ENCODE measurements around the gene MBTD1. TPM values are rescaled to one million over a fixed set of nuclear protein-coding genes. Genes with fewer than 3 reads are reported as not detected.

Gene MBTD1
- total and polyA plus RNA-seq, 2 of the 8 experiments (the other 6 are each of a cell fraction or from before 2014, with no cell fraction given), result 20.3 to 51.4 TPM

GRCh38 chr17:51159604-51160003 is 100.2 kb downstream of the MBTD1 start:
- peaks cover 9% of the 10 kb centered on the region for H3K79me1 ChIP-seq (ENCODE audit: low read depth, low read length)
- no peak overlapping the region for H2AK5ac ChIP-seq (ENCODE audit: low read depth, low read length)
- H2BK5ac ChIP-seq (ENCODE audit: low read depth, low read length), result no peak overlapping the region
- H4K91ac ChIP-seq (replicated peaks; ENCODE audit: insufficient read length, low read length), result no peak overlapping the region
- peaks cover 28 to 57% (median 48%) of the 10 kb centered on the region in 4 experiments for H3K36me3 ChIP-seq (ENCODE audit: control insufficient read depth in 2 of 4, insufficient read depth in 4 of 4, low read length in 3 of 4)
- POLR2A ChIA-PET (ENCODE audit: partially characterized antibody), result interaction anchor here (0.6 to 1.4 kb wide), 2 partner anchors 39 to 99 kb away, joined by 3 read pairs; no protein-coding TSS in a partner anchor
- CTCF ChIA-PET (ENCODE audit: partially characterized antibody), result interaction anchor here (0.6 kb wide), 1 partner anchor 102 kb away, joined by 3 read pairs; no protein-coding TSS in a partner anchor
- no peak overlapping the region for H2BK120ac ChIP-seq (replicated peaks; ENCODE audit: low read depth, low read length)
- no peak for DNase-seq (ENCODE audit: low read depth in 1 of 2, low spot score in 2 of 2)
- H2BK12ac ChIP-seq (ENCODE audit: low read depth, low read length), result no peak overlapping the region
- H3K9ac ChIP-seq (replicated peaks in 1 of 4; ENCODE audit: extremely low read depth in 1 of 4, low read depth in 3 of 4, low read length in 3 of 4), result no peak overlapping the region
- H3K23ac ChIP-seq (ENCODE audit: insufficient read length), result no peak overlapping the region
- no peaks in the 10 kb centered on the region for H3K27me3 ChIP-seq (replicated peaks in 1 of 4; ENCODE audit: control insufficient read depth in 3 of 4, extremely low read depth in 1 of 4, insufficient read depth in 3 of 4, low read length in 3 of 4)
- peaks cover 2 to 41% of the 10 kb centered on the region in 2 experiments; a peak in 3 of 4 replicates for H3K79me2 ChIP-seq (ENCODE audit: control insufficient read depth in 1 of 2, insufficient read depth in 2 of 2, low read length in 2 of 2)
- H4K8ac ChIP-seq (ENCODE audit: extremely low read depth, insufficient read depth, low read length), result no peak overlapping the region
- no peak overlapping the region for H3K4me3 ChIP-seq (ENCODE audit: extremely low read depth in 1 of 4, insufficient read depth in 2 of 4, low read depth in 3 of 4, low read length in 4 of 4)
- H3K14ac ChIP-seq (ENCODE audit: insufficient read length), result no peak overlapping the region
- no peaks in the 10 kb centered on the region for H3K9me3 ChIP-seq (ENCODE audit: insufficient read depth in 2 of 2, low read depth in 1 of 2, low read length in 1 of 2)
- peaks cover 0 to 6% of the 10 kb centered on the region in 2 experiments for H4K20me1 ChIP-seq (replicated peaks in 1 of 2; ENCODE audit: control insufficient read depth in 1 of 2, insufficient read depth in 2 of 2, low read length in 2 of 2)
- H4K5ac ChIP-seq (ENCODE audit: insufficient read length, low read depth, low read length), result no peak overlapping the region
- H3K4me1 ChIP-seq (replicated peaks in 1 of 4; ENCODE audit: control insufficient read depth in 3 of 4, insufficient read depth in 4 of 4, low read length in 3 of 4), result no peaks in the 10 kb centered on the region; a peak in 2 of 7 replicates
- H3K27ac ChIP-seq (ENCODE audit: low read depth, low read length), result no peak overlapping the region
- TF ChIP-seq GTF2F1 (IDR thresholded peaks at IDR 0.05; ENCODE audit: borderline replicate concordance, low read depth, low read length) (no peak), RFX5 (IDR thresholded peaks at IDR 0.05; ENCODE audit: borderline replicate concordance, low read depth, low read length) (no peak), RXRA (IDR thresholded peaks at IDR 0.05; ENCODE audit: insufficient read depth, low read depth, low read length) (no peak), SP1 (IDR thresholded peaks at IDR 0.05; ENCODE audit: low read depth, low read length) (no peak), RBBP5 (IDR thresholded peaks at IDR 0.05; ENCODE audit: borderline replicate concordance, low read depth, low read length) (no peak), PHF8 (conservative IDR thresholded peaks at IDR 0.05; ENCODE audit: low read depth, low read length) (no peak), POLR2AphosphoS5 (IDR thresholded peaks at IDR 0.05; ENCODE audit: low read depth, low read length) (no peak), SAP30 (IDR thresholded peaks at IDR 0.05; ENCODE audit: insufficient read depth, insufficient replicate concordance, low read length) (no peak), BACH1 (IDR thresholded peaks at IDR 0.05; ENCODE audit: low read length) (no peak), KDM1A (IDR thresholded peaks at IDR 0.05; ENCODE audit: borderline replicate concordance, low read length) (no peak), TAF1 (IDR thresholded peaks at IDR 0.05; ENCODE audit: low read depth, low read length) (no peak), ASH2L (IDR thresholded peaks at IDR 0.05; ENCODE audit: low read length) (no peak)
- no peak overlapping the region for H2AFZ ChIP-seq (ENCODE audit: low read length)
- H3K18ac ChIP-seq (ENCODE audit: extremely low read depth, low read length), result no peak overlapping the region
- WGBS, 2 experiments (ENCODE audit: extremely low coverage in 1 of 2, insufficient coverage in 1 of 2, insufficient read length in 1 of 2, insufficient replicate concordance in 2 of 2, low coverage in 1 of 2, low lambda C conversion rate in 2 of 2, missing lambda C conversion rate in 1 of 2), result 93% methylated on average over 3 of the region's 3 CpGs; no CpG with 5 or more reads in 1 of the 2 experiments
- no peak overlapping the region for H3K4me2 ChIP-seq (ENCODE audit: insufficient read depth in 1 of 2, low read depth in 2 of 2, low read length in 2 of 2)
- H3K23me2 ChIP-seq (ENCODE audit: low read depth, low read length), result no peaks in the 10 kb centered on the region
- H3K4ac ChIP-seq (replicated peaks; ENCODE audit: insufficient read length, low read depth, low read length), result no peak overlapping the region
- H3K56ac ChIP-seq (replicated peaks; ENCODE audit: insufficient read length, low read depth, low read length), result no peak overlapping the region
- no peak overlapping the region for H2BK15ac ChIP-seq (ENCODE audit: low read length)
- no peak overlapping the region for H2BK20ac ChIP-seq (ENCODE audit: low read length)
- no peak for FAIRE-seq
